ENCODE results near the gene CYSLTR2. TPM values are rescaled to one million over a fixed set of nuclear protein-coding genes. Genes with fewer than 3 reads are reported as not detected.

Gene CYSLTR2
- total and polyA plus RNA-seq, 2 of the 8 experiments (the other 6 are each of a cell fraction or from before 2014, with no cell fraction given), result not detected

DNA sequence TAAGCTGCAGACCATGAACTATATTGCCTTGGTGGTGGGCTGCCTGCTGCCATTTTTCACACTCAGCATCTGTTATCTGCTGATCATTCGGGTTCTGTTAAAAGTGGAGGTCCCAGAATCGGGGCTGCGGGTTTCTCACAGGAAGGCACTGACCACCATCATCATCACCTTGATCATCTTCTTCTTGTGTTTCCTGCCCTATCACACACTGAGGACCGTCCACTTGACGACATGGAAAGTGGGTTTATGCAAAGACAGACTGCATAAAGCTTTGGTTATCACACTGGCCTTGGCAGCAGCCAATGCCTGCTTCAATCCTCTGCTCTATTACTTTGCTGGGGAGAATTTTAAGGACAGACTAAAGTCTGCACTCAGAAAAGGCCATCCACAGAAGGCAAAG is 53.7 kb downstream of the CYSLTR2 start (continued):
- TF ChIP-seq CBX8 (IDR thresholded peaks at IDR 0.05; ENCODE audit: borderline replicate concordance, low read depth, low read length) (no peak), CHD2 (IDR thresholded peaks at IDR 0.05; ENCODE audit: low read length) (no peak), EZH2 (IDR thresholded peaks at IDR 0.05; ENCODE audit: low read depth, low read length, severe bottlenecking) (no peak)
